ENCODE measurements around the gene TTC36. TPM values are rescaled to one million over a fixed set of nuclear protein-coding genes. Genes with fewer than 3 reads are reported as not detected.
"Not testable (repeated sequence)": the region's sequence is repeated elsewhere in the genome, so short reads cannot be mapped to it uniquely, and the experiment has no call there.

TTC36 gene
- total and polyA plus RNA-seq, 11 donors = 0.23 to 3.1 (median 0.82) TPM; not detected in 3

GRCh38 chr11:118572061-118572980, 45.0 kb downstream of the TTC36 start, which contains the start of gene ARCN1:
Gene ARCN1, plus strand, starts transcription at chr11:118572409. Its CDS starts 139 bp downstream, at chr11:118572548.
- peak; percentile 80 to 91 (median 86) for ATAC-seq

GRCh38 chr11:118572981-118573550, 45.8 kb downstream of the TTC36 start:
- TF ChIP-seq POLR2A (IDR thresholded peaks at IDR 0.05) (no peak), CTCF (IDR thresholded peaks at IDR 0.05) (no peak)
- DNase-seq = no peak
- 2 to 3% (median 2%) methylated on average over 10 of the region's 10 CpGs for WGBS, 4 donors
- Histone ChIP-seq H3K36me3 (peaks cover 0 to 8% (median 0%) of the 10 kb centered on the region in 9 donors), H3K9me3 (no peaks in the 10 kb centered on the region), H3K27ac (peak overlapping the region; percentile 90 to 99 (median 98)), H3K4me3 (peak overlapping the region; percentile 55 to 100 (median 93)), H3K27me3 (no peaks in the 10 kb centered on the region), H3K4me1 (peaks cover 0 to 57% (median 40%) of the 10 kb centered on the region in 12 donors)
- intact Hi-C loops (cut with DNase I) = loop anchor here in 4 of 10 donors (2.0 to 5.0 kb wide), 3 partner anchors 32 to 49 kb away; partner anchors contain the start of gene PHLDB1 (in 2 of the 4)
- ATAC-seq = peak in 3 of 4 donors; percentile 24 to 45 (median 27)

More at GRCh38 chr11:118572061-118572980, 45.0 kb downstream of the TTC36 start, which contains the start of gene ARCN1:
- Histone ChIP-seq H3K9me3 (no peaks in the 10 kb centered on the region), H3K4me3 (peak within 1 kb of the TSS; percentile 55 to 100 (median 93)), H3K36me3 (peaks cover 0 to 8% (median 0%) of the 10 kb centered on the region in 9 donors), H3K27me3 (no peaks in the 10 kb centered on the region), H3K4me1 (peaks cover 0 to 50% (median 37%) of the 10 kb centered on the region in 12 donors), H3K27ac (peak within 1 kb of the TSS; percentile 90 to 99 (median 98))
- TF ChIP-seq CTCF (IDR thresholded peaks at IDR 0.05) (peak in 1 of 12 donors; percentile 6), POLR2A (IDR thresholded peaks at IDR 0.05) (peak in 1 of 2 donors; percentile 58)
- DNase-seq = peak; percentile 83 to 90 (median 86)
- intact Hi-C loops (cut with DNase I) = loop anchor here in 4 of 10 donors (2.0 to 5.0 kb wide), 3 partner anchors 32 to 50 kb away; partner anchors contain the start of gene PHLDB1 (in 2 of the 4)
- 0% methylated on average over 30 to 55 of the region's 55 CpGs for WGBS, 4 donors

- Histone ChIP-seq H3K9me3 (no peaks in the 10 kb centered on the region), H3K27me3 (no peaks in the 10 kb centered on the region), H3K36me3 (peaks cover 0 to 10% (median 0%) of the 10 kb centered on the region in 9 donors), H3K27ac (no peak overlapping the region), H3K4me1 (peaks cover 0 to 72% (median 46%) of the 10 kb centered on the region in 12 donors), H3K4me3 (peak overlapping the region in 8 of 12 donors; percentile 2 to 100 (median 79))
- WGBS, 4 donors = 82 to 91% (median 90%) methylated on average over 7 of the region's 7 CpGs
- DNase-seq (no peak), ATAC-seq (no peak)
- intact Hi-C loops (cut with DNase I) = loop anchor here in 3 of 10 donors (5.0 kb wide), 2 partner anchors 33 to 48 kb away; partner anchors contain the start of gene PHLDB1 (in 2 of the 3)
- TF ChIP-seq CTCF (IDR thresholded peaks at IDR 0.05) = no peak
Measured at GRCh38 chr11:118574636-118575035, 47.4 kb downstream of the TTC36 start.

- Histone ChIP-seq H3K4me1 (peaks cover 0 to 83% (median 54%) of the 10 kb centered on the region in 12 donors), H3K36me3 (peaks cover 0 to 44% (median 19%) of the 10 kb centered on the region in 9 donors)
- ATAC-seq; H3K4me3 ChIP-seq; intact Hi-C loops (cut with DNase I); H3K27me3 ChIP-seq; DNase-seq; H3K9me3 ChIP-seq; H3K27ac ChIP-seq: not testable (repeated sequence)
Measured at GRCh38 chr11:118577995-118578394, 50.7 kb downstream of the TTC36 start.

Other genes with a start within 250 kb of the TTC36 start
- gene CD3E, start 222.7 kb upstream of the TTC36 start, total RNA-seq = 10 to 100 TPM in 1 of 9 donors, 1 to 10 TPM in 1, under 1 TPM in 6, not detected in 1; 0.17 to 12.0 (median 0.57) TPM
- under 1 TPM; 0.25 to 0.38 TPM for gene CD3E, start 222.7 kb upstream of the TTC36 start, polyA plus RNA-seq
- gene CD3D, start 184.8 kb upstream of the TTC36 start, total RNA-seq = 10 to 100 TPM in 1 of 9 donors, 1 to 10 TPM in 3, not detected in 5; 1.5 to 11.2 (median 3.6) TPM
- gene CD3D, start 184.8 kb upstream of the TTC36 start, polyA plus RNA-seq = under 1 TPM; 0.38 to 0.55 TPM
- gene CD3G, start 183.1 kb upstream of the TTC36 start, total RNA-seq = 1 to 10 TPM in 2 of 9 donors, under 1 TPM in 4, not detected in 3; 0.26 to 4.3 (median 0.41) TPM
- under 1 TPM in 1 of 2 donors, not detected in 1; 0.10 TPM for gene CD3G, start 183.1 kb upstream of the TTC36 start, polyA plus RNA-seq
- 10 to 100 TPM; 35.6 to 50.3 (median 40.9) TPM for gene UBE4A, start 167.9 kb upstream of the TTC36 start, total RNA-seq
- gene UBE4A, start 167.9 kb upstream of the TTC36 start, polyA plus RNA-seq = 10 to 100 TPM; 13.0 to 23.4 TPM
- gene ATP5MG, start 125.9 kb upstream of the TTC36 start, total RNA-seq = 100 to 1,000 TPM in 8 of 9 donors, 10 to 100 TPM in 1; 96.4 to 702 (median 559) TPM
- 100 to 1,000 TPM; 299 to 843 TPM for gene ATP5MG, start 125.9 kb upstream of the TTC36 start, polyA plus RNA-seq
- 100 to 1,000 TPM in 1 of 9 donors, 10 to 100 TPM in 8; 16.5 to 117 (median 41.5) TPM for gene KMT2A, start 91.0 kb upstream of the TTC36 start, total RNA-seq
- gene KMT2A, start 91.0 kb upstream of the TTC36 start, polyA plus RNA-seq = 10 to 100 TPM in 1 of 2 donors, 1 to 10 TPM in 1; 9.9 to 17.6 TPM
- gene TMEM25, start 3.7 kb downstream of the TTC36 start, total RNA-seq = 10 to 100 TPM in 5 of 9 donors, 1 to 10 TPM in 4; 7.3 to 26.8 (median 10.8) TPM
- gene TMEM25, start 3.7 kb downstream of the TTC36 start, polyA plus RNA-seq = 1 to 10 TPM; 3.9 to 6.9 TPM
- 10 to 100 TPM; 14.7 to 39.0 (median 21.7) TPM for gene IFT46, start 38.5 kb downstream of the TTC36 start, total RNA-seq
- 10 to 100 TPM; 22.9 to 29.1 TPM for gene IFT46, start 38.5 kb downstream of the TTC36 start, polyA plus RNA-seq
- 100 to 1,000 TPM in 4 of 9 donors, 10 to 100 TPM in 5; 87.6 to 127 (median 99.6) TPM for gene ARCN1, start 44.9 kb downstream of the TTC36 start, total RNA-seq
- gene ARCN1, start 44.9 kb downstream of the TTC36 start, polyA plus RNA-seq = 100 to 1,000 TPM in 1 of 2 donors, 10 to 100 TPM in 1; 53.1 to 107 TPM
- 100 to 1,000 TPM in 7 of 9 donors, 10 to 100 TPM in 2; 86.0 to 124 (median 113) TPM for gene PHLDB1, start 80.1 kb downstream of the TTC36 start, total RNA-seq
- 100 to 1,000 TPM; 104 to 129 TPM for gene PHLDB1, start 80.1 kb downstream of the TTC36 start, polyA plus RNA-seq
- not detected for gene TREH, start 152.2 kb downstream of the TTC36 start, total RNA-seq
- 1 to 10 TPM in 1 of 2 donors, under 1 TPM in 1; 0.17 to 1.7 TPM for gene TREH, start 152.2 kb downstream of the TTC36 start, polyA plus RNA-seq

All from heart left ventricle (tissue), 16 donors.